ENCODE results near the gene PISD.

- TF ChIP-seq CTCF (conservative IDR thresholded peaks at IDR 0.05; ENCODE audit: low read length): no peak
- no peak for TF ChIP-seq EZH2phosphoT487 (IDR thresholded peaks at IDR 0.05; ENCODE audit: borderline replicate concordance, low read depth, low read length)
Measured at GRCh38 chr22:31575190-31575589, 86.8 kb downstream of the PISD start.
